ENCODE measurements around the gene CARMIL1.

The CARMIL1 gene

GRCh38 chr6:25499615-25500235 lies 220.6 kb downstream of the CARMIL1 start:
- Histone ChIP-seq H3K9me3 (ENCODE audit: insufficient read depth, low read depth, low read length) (no peaks in the 10 kb centered on the region), H3K4me2 (ENCODE audit: low read depth, low read length, poor library complexity, severe bottlenecking) (no peak overlapping the region), H3K27me3 (ENCODE audit: insufficient read depth, low read length, poor library complexity, severe bottlenecking) (no peaks in the 10 kb centered on the region), H2AFZ (ENCODE audit: low read length) (no peak overlapping the region), H3F3A (ENCODE audit: low read depth) (no peaks in the 10 kb centered on the region), H4K20me1 (ENCODE audit: insufficient read depth, low read length, poor library complexity, severe bottlenecking) (no peaks in the 10 kb centered on the region), H3K4me3 (ENCODE audit: low read length, poor library complexity, severe bottlenecking) (no peak overlapping the region), H3K9me2 (replicated peaks; ENCODE audit: low read depth, low read length) (no peaks in the 10 kb centered on the region), H3K9ac (ENCODE audit: low read depth, low read length, poor library complexity, severe bottlenecking) (no peak overlapping the region), H3K79me2 (ENCODE audit: insufficient read depth, low read length) (no peaks in the 10 kb centered on the region), H3K36me3 (ENCODE audit: insufficient read depth, low read length) (no peaks in the 10 kb centered on the region), H3K4me1 (ENCODE audit: insufficient read depth, low read length, poor library complexity, severe bottlenecking) (no peaks in the 10 kb centered on the region)
- TF ChIP-seq CTCF (conservative IDR thresholded peaks at IDR 0.05; ENCODE audit: low read length) (no peak), EZH2phosphoT487 (IDR thresholded peaks at IDR 0.05; ENCODE audit: borderline replicate concordance) (no peak)

DNA sequence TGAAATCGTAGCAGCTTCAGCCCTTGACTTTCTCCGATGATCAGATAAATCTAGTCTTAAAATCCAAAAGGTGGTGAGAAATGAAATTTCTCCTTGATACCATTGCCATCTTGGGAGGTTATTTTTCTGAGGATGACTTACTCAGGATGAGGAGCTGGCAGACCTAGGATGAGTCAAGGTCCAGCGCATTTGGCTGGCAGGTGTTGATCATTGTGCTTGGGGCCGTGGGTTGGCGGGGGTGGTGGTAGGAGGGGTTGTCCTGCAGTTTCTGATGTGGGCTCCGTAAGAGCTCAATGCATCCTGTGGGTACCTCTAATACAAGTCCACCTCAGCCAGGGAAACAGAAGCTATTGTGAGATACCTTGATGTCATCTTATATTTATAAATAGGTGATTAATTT lies 224.5 kb downstream of the CARMIL1 start:
- Histone ChIP-seq H3K4me2 (ENCODE audit: low read depth, low read length, poor library complexity, severe bottlenecking) (no peak overlapping the region), H4K20me1 (ENCODE audit: insufficient read depth, low read length, poor library complexity, severe bottlenecking) (no peaks in the 10 kb centered on the region), H3F3A (ENCODE audit: low read depth) (no peaks in the 10 kb centered on the region), H3K27me3 (ENCODE audit: insufficient read depth, low read length, poor library complexity, severe bottlenecking) (no peaks in the 10 kb centered on the region), H3K9ac (ENCODE audit: low read depth, low read length, poor library complexity, severe bottlenecking) (no peak overlapping the region), H3K9me3 (ENCODE audit: insufficient read depth, low read depth, low read length) (no peaks in the 10 kb centered on the region), H3K79me2 (ENCODE audit: insufficient read depth, low read length) (no peaks in the 10 kb centered on the region), H3K9me2 (replicated peaks; ENCODE audit: low read depth, low read length) (no peaks in the 10 kb centered on the region), H2AFZ (ENCODE audit: low read length) (no peak overlapping the region), H3K4me3 (ENCODE audit: low read length, poor library complexity, severe bottlenecking) (no peak overlapping the region), H3K36me3 (ENCODE audit: insufficient read depth, low read length) (no peaks in the 10 kb centered on the region), H3K4me1 (ENCODE audit: insufficient read depth, low read length, poor library complexity, severe bottlenecking) (no peaks in the 10 kb centered on the region)
- no peak for TF ChIP-seq EZH2phosphoT487 (IDR thresholded peaks at IDR 0.05; ENCODE audit: borderline replicate concordance)
- TF ChIP-seq CTCF (conservative IDR thresholded peaks at IDR 0.05; ENCODE audit: low read length) = no peak

GRCh38 chr6:25504661-25505060 lies 225.5 kb downstream of the CARMIL1 start:
- H3F3A ChIP-seq (ENCODE audit: low read depth) = no peaks in the 10 kb centered on the region
- H3K4me3 ChIP-seq (ENCODE audit: low read length, poor library complexity, severe bottlenecking) = no peak overlapping the region
- no peak overlapping the region for H3K9ac ChIP-seq (ENCODE audit: low read depth, low read length, poor library complexity, severe bottlenecking)
- H2AFZ ChIP-seq (ENCODE audit: low read length) = no peak overlapping the region
- TF ChIP-seq CTCF (conservative IDR thresholded peaks at IDR 0.05; ENCODE audit: low read length) = no peak
- no peak for TF ChIP-seq EZH2phosphoT487 (IDR thresholded peaks at IDR 0.05; ENCODE audit: borderline replicate concordance)
- no peak overlapping the region for H3K4me2 ChIP-seq (ENCODE audit: low read depth, low read length, poor library complexity, severe bottlenecking)
- H4K20me1 ChIP-seq (ENCODE audit: insufficient read depth, low read length, poor library complexity, severe bottlenecking) = no peaks in the 10 kb centered on the region
- H3K9me2 ChIP-seq (replicated peaks; ENCODE audit: low read depth, low read length) = no peaks in the 10 kb centered on the region
- no peaks in the 10 kb centered on the region for H3K27me3 ChIP-seq (ENCODE audit: insufficient read depth, low read length, poor library complexity, severe bottlenecking)
- H3K4me1 ChIP-seq (ENCODE audit: insufficient read depth, low read length, poor library complexity, severe bottlenecking) = no peaks in the 10 kb centered on the region
- no peaks in the 10 kb centered on the region for H3K79me2 ChIP-seq (ENCODE audit: insufficient read depth, low read length)
- H3K36me3 ChIP-seq (ENCODE audit: insufficient read depth, low read length) = no peaks in the 10 kb centered on the region
- H3K9me3 ChIP-seq (ENCODE audit: insufficient read depth, low read depth, low read length) = no peaks in the 10 kb centered on the region
